22Rv1 (cell line): ENCODE results near the gene ZNF101.

Experiments used
- ZFX ChIP-seq: fragments of 450-650 bp; IDR thresholded peaks from 2 replicates; pipeline ENCODE4 v1.6.1; 2017; ENCODE audit warnings: antibody characterized with exemption, borderline replicate concordance
- TF ChIP-seq, protein P1 (sequence below): fragments of 450-650 bp; IDR thresholded peaks from 2 replicates; pipeline ENCODE4 v1.5.1; 2017; ENCODE audit warnings: mild to moderate bottlenecking

DNA sequence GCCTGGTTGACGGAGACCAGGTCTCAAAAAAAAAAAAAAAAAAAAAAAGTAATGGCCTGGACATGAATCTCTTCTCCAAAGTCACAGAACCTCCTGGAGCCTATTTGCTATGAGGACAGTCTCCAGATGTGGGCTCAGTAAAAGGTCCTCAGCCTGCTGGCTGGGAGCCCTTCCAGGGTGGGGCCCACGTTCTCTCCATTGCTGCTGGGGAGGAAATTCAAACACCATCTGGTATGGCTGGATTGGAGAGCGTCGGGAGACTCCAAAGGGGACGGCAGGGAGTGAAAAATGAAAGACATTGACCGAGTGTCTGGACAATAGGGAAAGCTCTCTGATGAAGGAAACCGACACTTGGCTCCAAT lies 48.8 kb upstream of the ZNF101 start:
- TF ChIP-seq, protein P1, sequence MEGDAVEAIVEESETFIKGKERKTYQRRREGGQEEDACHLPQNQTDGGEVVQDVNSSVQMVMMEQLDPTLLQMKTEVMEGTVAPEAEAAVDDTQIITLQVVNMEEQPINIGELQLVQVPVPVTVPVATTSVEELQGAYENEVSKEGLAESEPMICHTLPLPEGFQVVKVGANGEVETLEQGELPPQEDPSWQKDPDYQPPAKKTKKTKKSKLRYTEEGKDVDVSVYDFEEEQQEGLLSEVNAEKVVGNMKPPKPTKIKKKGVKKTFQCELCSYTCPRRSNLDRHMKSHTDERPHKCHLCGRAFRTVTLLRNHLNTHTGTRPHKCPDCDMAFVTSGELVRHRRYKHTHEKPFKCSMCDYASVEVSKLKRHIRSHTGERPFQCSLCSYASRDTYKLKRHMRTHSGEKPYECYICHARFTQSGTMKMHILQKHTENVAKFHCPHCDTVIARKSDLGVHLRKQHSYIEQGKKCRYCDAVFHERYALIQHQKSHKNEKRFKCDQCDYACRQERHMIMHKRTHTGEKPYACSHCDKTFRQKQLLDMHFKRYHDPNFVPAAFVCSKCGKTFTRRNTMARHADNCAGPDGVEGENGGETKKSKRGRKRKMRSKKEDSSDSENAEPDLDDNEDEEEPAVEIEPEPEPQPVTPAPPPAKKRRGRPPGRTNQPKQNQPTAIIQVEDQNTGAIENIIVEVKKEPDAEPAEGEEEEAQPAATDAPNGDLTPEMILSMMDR = no peak
- no peak for TF ChIP-seq ZFX
